ENCODE measurements around the gene FAM229A. TPM values are rescaled to one million over a fixed set of nuclear protein-coding genes. Genes with fewer than 3 reads are reported as not detected.

FAM229A gene
- total RNA-seq, 3 donors from 2014 or later (not counting 1 experiment from before 2014, with no cell fraction given): 18.3 to 23.5 (median 21.0) TPM

- H3K36me3 ChIP-seq (ENCODE audit: control insufficient read depth, insufficient read depth, low read length): peaks cover 26% of the 10 kb centered on the region
- Mint-ChIP-seq H3K27ac (peak overlapping the region in 1 of 2 donors; percentile 53), H3K36me3 (no peaks in the 10 kb centered on the region), H3K27me3 (ENCODE audit: low read depth in 2 of 2) (peaks cover 0 to 3% of the 10 kb centered on the region in 2 donors), H3K4me3 (peak overlapping the region; percentile 57), H3K4me1 (peaks cover 21 to 22% of the 10 kb centered on the region in 2 donors), H3K9me3 (no peaks in the 10 kb centered on the region)
- DNase-seq: no peak
- intact Hi-C loops (cut with micrococcal nuclease): loop anchor here (5.0 kb wide), 1 partner anchor 40 kb away; no protein-coding TSS in a partner anchor
- no peak overlapping the region for H3K4me3 ChIP-seq (ENCODE audit: low read length)
- no peak overlapping the region for H3K27ac ChIP-seq (ENCODE audit: low read length)
- WGBS (ENCODE audit: insufficient coverage): 62% methylated on average over 3 of the region's 3 CpGs
- no peak for TF ChIP-seq CTCF (IDR thresholded peaks at IDR 0.05)
- no peaks in the 10 kb centered on the region for H3K9me3 ChIP-seq (ENCODE audit: control insufficient read depth, insufficient read depth, low read length)
- no peak for ATAC-seq
- peaks cover 16% of the 10 kb centered on the region for H3K4me1 ChIP-seq (ENCODE audit: control insufficient read depth, insufficient read depth, low read length)
- no peaks in the 10 kb centered on the region for H3K27me3 ChIP-seq (ENCODE audit: control insufficient read depth, insufficient read depth, low read length)
Observed at GRCh38 chr1:32392325-32392724, 30.0 kb upstream of the FAM229A start.

GRCh38 chr1:32390904-32391870 is 28.9 kb upstream of the FAM229A start:
- Mint-ChIP-seq H3K27ac (no peak overlapping the region), H3K36me3 (no peaks in the 10 kb centered on the region), H3K4me1 (peaks cover 21 to 22% of the 10 kb centered on the region in 2 donors), H3K27me3 (ENCODE audit: low read depth in 2 of 2) (no peaks in the 10 kb centered on the region), H3K9me3 (no peaks in the 10 kb centered on the region), H3K4me3 (no peak overlapping the region)
- ATAC-seq: no peak
- intact Hi-C loops (cut with micrococcal nuclease): loop anchor here (5.0 kb wide), 1 partner anchor 39 kb away; no protein-coding TSS in a partner anchor
- TF ChIP-seq CTCF (IDR thresholded peaks at IDR 0.05): no peak
- Histone ChIP-seq H3K36me3 (ENCODE audit: control insufficient read depth, insufficient read depth, low read length) (peaks cover 34% of the 10 kb centered on the region), H3K27me3 (ENCODE audit: control insufficient read depth, insufficient read depth, low read length) (no peaks in the 10 kb centered on the region), H3K4me3 (ENCODE audit: low read length) (no peak overlapping the region), H3K27ac (ENCODE audit: low read length) (no peak overlapping the region), H3K4me1 (ENCODE audit: control insufficient read depth, insufficient read depth, low read length) (peaks cover 16% of the 10 kb centered on the region), H3K9me3 (ENCODE audit: control insufficient read depth, insufficient read depth, low read length) (no peaks in the 10 kb centered on the region)
- WGBS (ENCODE audit: insufficient coverage): 85% methylated on average over 7 of the region's 8 CpGs
- DNase-seq: no peak

GRCh38 chr1:32388641-32389040 is 26.4 kb upstream of the FAM229A start:
- Histone ChIP-seq H3K27ac (ENCODE audit: low read length) (no peak overlapping the region), H3K4me3 (ENCODE audit: low read length) (no peak overlapping the region), H3K36me3 (ENCODE audit: control insufficient read depth, insufficient read depth, low read length) (peaks cover 56% of the 10 kb centered on the region), H3K27me3 (ENCODE audit: control insufficient read depth, insufficient read depth, low read length) (no peaks in the 10 kb centered on the region), H3K4me1 (ENCODE audit: control insufficient read depth, insufficient read depth, low read length) (peaks cover 6% of the 10 kb centered on the region), H3K9me3 (ENCODE audit: control insufficient read depth, insufficient read depth, low read length) (no peaks in the 10 kb centered on the region)
- H3K4me1 Mint-ChIP-seq: peaks cover 5% of the 10 kb centered on the region in 2 donors
- H3K4me3 Mint-ChIP-seq: no peak overlapping the region
- no peak overlapping the region for H3K27ac Mint-ChIP-seq
- H3K9me3 Mint-ChIP-seq: no peaks in the 10 kb centered on the region
- no peak for ATAC-seq
- intact Hi-C loops (cut with micrococcal nuclease): no loop called here
- TF ChIP-seq CTCF (IDR thresholded peaks at IDR 0.05): no peak
- H3K36me3 Mint-ChIP-seq: no peaks in the 10 kb centered on the region
- H3K27me3 Mint-ChIP-seq (ENCODE audit: low read depth in 2 of 2): no peaks in the 10 kb centered on the region
- 94% methylated on average over 6 of the region's 6 CpGs for WGBS (ENCODE audit: insufficient coverage)
- no peak for DNase-seq

Data from natural killer cell (primary cell).